MCF 10A (cell line): ENCODE measurements around the gene SELPLG. TPM values are rescaled to one million over a fixed set of nuclear protein-coding genes. Genes with fewer than 3 reads are reported as not detected.
"Not testable (repeated sequence)": the region's sequence is repeated elsewhere in the genome, so short reads cannot be mapped to it uniquely, and the experiment has no call there.

ENCODE experiments used
- BruUV-seq: library from RNA; stranded (reverse); fragments of 400-500 nt; replicated peaks from 2 replicates; lab custom pipeline; 2021; lab: Mats Ljungman, UMichigan
- CTCF ChIA-PET: fragments of 300-600 bp; sonication (Branson Sonifier 250); formaldehyde crosslinking; extraction: SDS; loops from one replicate; lab custom pipeline; 2021; ENCODE audit warnings: antibody characterized with exemption, inconsistent platforms; lab: Yijun Ruan, JAX
- POLR2A ChIA-PET: fragments of 300-600, 350-650 bp; sonication (Branson Sonifier 250); formaldehyde crosslinking; extraction: SDS; loops from one replicate; lab custom pipeline; 2020; ENCODE audit warnings: antibody characterized with exemption, inconsistent platforms; lab: Yijun Ruan, JAX
- DNase-seq: peaks from one replicate; pipeline ENCODE4 v3.0.0-alpha.2; 2018; ENCODE audit not compliant: unreplicated experiment
- H3K27ac Mint-ChIP-seq: one replicate; pipeline ENCODE4 v1.8.0; 2022; ENCODE audit warnings: mild to moderate bottlenecking, low read depth, mixed read lengths; ENCODE audit not compliant: unreplicated experiment
- H3K27me3 Mint-ChIP-seq: one replicate; pipeline ENCODE4 v1.8.0; 2022; ENCODE audit warnings: mixed read lengths; ENCODE audit not compliant: insufficient read depth, unreplicated experiment
- H3K36me3 Mint-ChIP-seq: one replicate; pipeline ENCODE4 v1.8.0; 2022; ENCODE audit warnings: mild to moderate bottlenecking, moderate library complexity, mixed read lengths; ENCODE audit not compliant: insufficient read depth, unreplicated experiment
- H3K4me1 Mint-ChIP-seq: one replicate; pipeline ENCODE4 v1.8.0; 2022; ENCODE audit warnings: mixed read lengths; ENCODE audit not compliant: insufficient read depth, unreplicated experiment
- H3K4me3 Mint-ChIP-seq: one replicate; pipeline ENCODE4 v1.8.0; 2022; ENCODE audit warnings: mild to moderate bottlenecking, moderate library complexity, mixed read lengths; ENCODE audit not compliant: unreplicated experiment
- H3K9me3 Mint-ChIP-seq: one replicate; pipeline ENCODE4 v1.8.0; 2022; ENCODE audit warnings: mixed read lengths; ENCODE audit not compliant: unreplicated experiment
- CTCF ChIP-seq: fragments of 200-600 bp; IDR thresholded peaks from one replicate; pipeline ENCODE4 v1.8.0; 2022; ENCODE audit warnings: antibody characterized with exemption, mild to moderate bottlenecking; ENCODE audit not compliant: unreplicated experiment
- intact Hi-C: fragments of 100-400 bp; cut with micrococcal nuclease; formaldehyde crosslinking; loops from 2 replicates; pipeline ENCODE4 v1.14.1; 2022
- total RNA-seq: library from RNA; stranded (reverse); gene quantifications from 2 replicates; pipeline ENCODE4 v1.2.3, GENCODE V29; 2022

The SELPLG gene
- total RNA-seq, 1 experiment from 2014 or later: 0.86 TPM

- H3K27me3 Mint-ChIP-seq: no peaks in the 10 kb centered on the region
- no peak for TF ChIP-seq CTCF
- H3K27ac Mint-ChIP-seq: no peak overlapping the region
- no peaks in the 10 kb centered on the region for H3K9me3 Mint-ChIP-seq
- no peaks in the 10 kb centered on the region for H3K36me3 Mint-ChIP-seq
- CTCF ChIA-PET: interaction anchor here (8.4 kb wide), 1 partner anchor 18 kb away, joined by 52 read pairs; no protein-coding TSS in a partner anchor
- H3K4me3 Mint-ChIP-seq: no peak overlapping the region
- DNase-seq: no peak
- intact Hi-C loops: no loop called here
- BruUV-seq: no TSS peak
- POLR2A ChIA-PET: no interaction called here
- peaks cover 8% of the 10 kb centered on the region for H3K4me1 Mint-ChIP-seq
Measured at GRCh38 chr12:108635201-108635996, 1.7 kb upstream of the SELPLG start.

DNA sequence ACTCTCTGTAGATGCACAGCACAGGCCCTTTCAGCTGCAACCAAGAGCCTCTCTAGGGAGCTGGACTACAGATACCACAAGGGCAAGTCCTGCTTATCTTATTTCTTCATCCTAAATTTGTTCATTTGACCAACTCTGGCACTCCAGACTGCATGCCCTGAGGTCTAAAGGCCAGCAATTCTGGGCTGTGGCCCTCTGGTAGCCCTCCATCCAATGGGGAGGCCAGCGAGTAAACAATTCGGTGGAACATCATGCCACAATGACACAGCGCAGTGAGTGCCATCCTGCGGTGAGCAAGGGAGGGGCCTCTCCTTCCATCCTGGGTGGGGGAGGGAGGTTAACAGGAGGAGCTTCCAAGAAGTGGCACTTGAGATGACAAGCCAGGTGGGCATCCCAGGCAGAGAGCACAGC is 652 bp upstream of the SELPLG start:
- no peak for TF ChIP-seq CTCF
- H3K27me3 Mint-ChIP-seq: no peaks in the 10 kb centered on the region
- ChIA-PET POLR2A (no interaction called here), CTCF (interaction anchor here (0.6 to 8.4 kb wide), 2 partner anchors 17 to 606 kb away, joined by 3 to 52 read pairs; no protein-coding TSS in a partner anchor)
- no peaks in the 10 kb centered on the region for H3K9me3 Mint-ChIP-seq
- peaks cover 8% of the 10 kb centered on the region for H3K4me1 Mint-ChIP-seq
- no TSS peak for BruUV-seq
- DNase-seq: no peak
- no peaks in the 10 kb centered on the region for H3K36me3 Mint-ChIP-seq
- no peak overlapping the region for H3K27ac Mint-ChIP-seq
- H3K4me3 Mint-ChIP-seq: no peak overlapping the region
- intact Hi-C loops: no loop called here

- no TSS peak for BruUV-seq
- Mint-ChIP-seq H3K36me3 (no peaks in the 10 kb centered on the region), H3K27me3 (no peaks in the 10 kb centered on the region), H3K27ac (no peak overlapping the region), H3K4me1 (peaks cover 13% of the 10 kb centered on the region), H3K4me3 (no peak overlapping the region), H3K9me3 (no peaks in the 10 kb centered on the region)
- intact Hi-C loops: no loop called here
- TF ChIP-seq CTCF: no peak
- ChIA-PET POLR2A (interaction anchor here (4.3 kb wide), 1 partner anchor 72 kb away, joined by 29 read pairs; the partner anchor contains the start of genes ISCU and SART3), CTCF (interaction anchor here (0.9 kb wide), 1 partner anchor 171 kb away, joined by 4 read pairs; no protein-coding TSS in a partner anchor)
- DNase-seq: no peak
Measured at GRCh38 chr12:108633081-108633533, 587 bp downstream of the SELPLG start.

DNA sequence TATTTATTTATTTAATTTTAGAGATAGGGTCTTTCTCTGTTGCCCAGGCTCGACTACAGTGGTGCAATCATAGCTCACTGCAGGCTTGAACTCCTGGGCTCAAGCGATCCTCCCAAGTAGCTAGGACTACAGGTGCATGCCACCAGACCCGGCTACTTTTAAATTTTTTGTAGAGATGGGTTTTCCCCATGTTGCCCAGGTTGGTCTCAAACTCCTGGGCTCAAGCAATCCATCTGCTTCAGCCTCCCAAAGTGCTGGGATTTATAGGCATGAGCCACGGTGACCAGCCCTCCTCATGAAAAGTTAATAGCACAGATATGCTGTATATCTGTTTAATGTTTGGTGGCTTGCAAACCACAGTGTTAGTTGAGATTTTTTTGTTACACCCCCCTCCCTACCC is 2.4 kb downstream of the SELPLG start:
- H3K4me3 Mint-ChIP-seq, H3K9me3 Mint-ChIP-seq, H3K27me3 Mint-ChIP-seq, H3K36me3 Mint-ChIP-seq, BruUV-seq, intact Hi-C loops, DNase-seq: not testable (repeated sequence)
- CTCF ChIA-PET: interaction anchor here (0.6 to 6.2 kb wide), 8 partner anchors 13 to 713 kb away, joined by 3 to 64 read pairs (median 3); no protein-coding TSS in a partner anchor
- Mint-ChIP-seq H3K27ac (peak overlapping the region; percentile 1), H3K4me1 (peaks cover 15% of the 10 kb centered on the region)
- POLR2A ChIA-PET: interaction anchor here (0.6 to 4.3 kb wide), 9 partner anchors 12 to 477 kb away, joined by 3 to 29 read pairs (median 4); partner anchors contain the start of genes ISCU and SART3
